ENCODE results near the gene REX1BD.

REX1BD gene

GRCh38 chr19:18601875-18602274 is 13.3 kb downstream of the REX1BD start:
- no peak for DNase-seq (ENCODE audit: low read depth in 1 of 2, low spot score in 1 of 2)

DNA sequence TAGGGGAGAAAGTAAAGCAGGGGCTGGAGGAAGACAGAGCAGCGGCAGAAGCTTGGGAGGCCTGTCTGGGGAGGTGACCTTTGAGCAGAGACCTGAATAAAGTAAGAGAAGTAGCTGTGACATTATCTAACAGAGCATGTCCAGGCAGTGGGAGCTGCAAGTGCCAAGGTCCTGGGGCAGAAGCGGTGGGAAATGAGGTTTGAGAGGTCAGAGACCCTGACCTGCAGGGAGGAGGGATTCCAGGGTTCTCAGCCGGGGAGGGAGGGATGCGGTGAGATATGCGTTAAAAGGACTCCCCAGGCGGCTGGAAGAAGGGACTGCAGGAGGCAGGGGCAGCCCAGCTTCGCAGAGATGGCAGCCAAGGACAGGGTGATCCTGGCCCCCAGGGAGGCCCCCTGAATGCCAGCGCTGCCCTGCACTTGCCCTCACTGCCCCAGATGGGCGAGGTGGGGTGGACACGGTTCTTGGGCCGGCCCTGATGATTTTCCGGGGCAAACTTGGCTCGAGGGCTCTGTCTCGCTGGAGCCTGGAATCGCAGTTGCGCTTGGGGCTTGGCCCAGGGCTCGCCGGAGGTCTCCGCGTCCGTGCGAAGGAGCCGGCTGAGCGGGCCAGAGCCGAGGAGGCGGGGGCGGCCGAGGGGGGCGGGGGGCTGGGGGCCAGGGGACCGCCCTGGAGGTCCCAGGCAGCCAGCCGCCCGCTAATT is 14.8 kb downstream of the REX1BD start:
- no peak for DNase-seq (ENCODE audit: low read depth in 1 of 2, low spot score in 1 of 2)

- DNase-seq (ENCODE audit: low read depth in 1 of 2, low spot score in 1 of 2): no peak
Measured at GRCh38 chr19:18603958-18604819, 15.6 kb downstream of the REX1BD start.

GRCh38 chr19:18604820-18605159 is 16.2 kb downstream of the REX1BD start:
- no peak for DNase-seq (ENCODE audit: low read depth in 1 of 2, low spot score in 1 of 2)

- DNase-seq (ENCODE audit: low read depth in 1 of 2, low spot score in 1 of 2): no peak
Measured at GRCh38 chr19:18605196-18605545, 16.6 kb downstream of the REX1BD start.

- DNase-seq (ENCODE audit: low read depth in 1 of 2, low spot score in 1 of 2): no peak
Measured at GRCh38 chr19:18605546-18606280, 17.1 kb downstream of the REX1BD start.

DNA sequence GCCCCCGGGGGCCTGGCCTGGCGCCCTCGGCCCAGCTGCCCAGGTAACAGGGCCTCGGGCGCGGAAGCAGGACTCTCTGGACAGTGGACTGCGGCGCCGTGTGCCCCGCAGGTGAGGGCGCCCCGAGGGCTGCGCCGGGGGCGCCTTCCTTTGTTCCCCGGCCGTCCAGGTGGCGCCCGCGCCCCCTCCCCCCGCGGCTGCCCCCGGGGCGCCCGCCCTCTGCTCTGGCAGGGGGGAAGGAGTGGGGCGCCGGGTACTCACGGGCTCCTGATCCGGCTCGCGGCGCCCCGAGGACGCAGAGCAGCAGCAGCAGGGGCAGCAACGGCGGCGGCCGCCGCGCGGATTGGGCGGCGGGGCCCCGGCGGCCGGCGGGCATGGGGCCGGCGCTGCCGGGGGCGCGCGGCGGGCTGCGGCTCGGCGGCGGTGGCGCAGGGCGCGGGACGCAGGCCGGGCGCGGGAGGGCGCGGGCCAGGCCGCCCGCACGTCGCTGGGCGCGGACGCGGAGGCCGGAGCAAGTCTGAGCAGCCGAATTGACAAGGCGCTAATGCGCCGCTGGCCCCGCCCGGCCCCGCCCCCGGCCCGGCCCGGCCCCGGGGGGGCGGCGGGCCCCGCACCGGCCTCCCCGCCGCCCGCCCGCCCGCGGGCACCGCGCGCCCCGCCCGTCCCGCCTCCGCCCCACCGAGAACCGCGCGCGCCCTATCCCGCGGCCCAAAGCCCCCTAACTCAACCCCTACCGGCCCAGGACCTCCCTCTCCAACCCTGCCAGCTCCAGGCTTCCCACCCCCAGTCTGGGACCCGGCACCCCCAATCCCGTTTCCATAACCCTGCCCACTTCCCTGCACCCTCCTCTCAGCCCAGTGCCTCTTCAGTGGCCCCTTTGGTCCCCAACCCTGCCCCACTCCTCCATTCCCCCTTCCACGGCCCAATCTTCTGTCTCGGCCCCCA is 18.0 kb downstream of the REX1BD start, which contains the start of gene CRLF1:
TSS of gene CRLF1 (minus strand) at position 519 of the 945 bp plus-strand sequence. CDS start at position 376, 143 bp downstream.
- no peak for DNase-seq (ENCODE audit: low read depth in 1 of 2, low spot score in 1 of 2)

DNA sequence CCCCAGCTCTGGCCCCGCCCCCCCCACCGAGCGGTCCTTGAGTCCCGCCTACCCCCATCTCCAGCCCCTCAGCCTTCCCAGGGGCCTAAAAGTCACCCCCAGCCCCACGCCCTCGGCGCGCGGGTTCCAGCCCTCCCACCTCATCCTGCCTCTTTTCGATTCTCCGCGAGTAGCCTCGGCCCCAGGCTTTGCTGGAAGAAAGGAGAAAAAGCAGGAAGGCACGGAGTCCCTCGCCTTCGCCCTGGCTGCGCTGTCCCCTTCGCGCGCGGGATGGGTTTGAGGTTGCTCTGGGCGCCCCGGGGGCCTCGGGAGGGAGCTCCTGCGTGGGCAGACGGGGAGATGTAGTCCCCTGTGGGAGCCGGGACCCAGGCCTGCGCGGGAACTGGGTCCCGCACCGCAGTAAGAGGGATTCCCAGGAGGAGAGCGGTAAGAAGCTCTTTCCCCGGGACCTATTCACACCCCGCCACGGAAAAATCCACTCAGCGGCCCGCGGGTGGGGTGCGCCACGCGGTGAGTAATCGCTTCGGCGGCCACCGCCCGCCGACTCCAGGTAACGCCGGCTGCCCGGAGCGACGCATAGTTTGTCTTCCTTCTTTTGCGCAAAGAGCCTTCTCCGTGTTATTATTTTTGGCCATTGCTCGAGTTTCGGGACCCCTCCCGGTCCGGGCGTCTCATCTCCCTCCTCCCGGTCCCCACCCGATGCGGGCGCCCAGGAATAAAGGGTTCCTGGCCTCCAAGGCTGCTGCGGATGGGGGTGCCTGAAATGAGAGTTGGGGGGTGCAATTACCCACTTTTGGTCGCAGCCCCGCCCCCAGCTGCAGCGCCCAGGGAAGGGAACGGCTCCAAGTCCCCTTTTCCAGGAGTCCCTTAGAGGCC is 18.9 kb downstream of the REX1BD start:
- no peak for DNase-seq (ENCODE audit: low read depth in 1 of 2, low spot score in 1 of 2)

- DNase-seq (ENCODE audit: low read depth in 1 of 2, low spot score in 1 of 2): no peak
Measured at GRCh38 chr19:18608102-18608804, 19.7 kb downstream of the REX1BD start.

DNA sequence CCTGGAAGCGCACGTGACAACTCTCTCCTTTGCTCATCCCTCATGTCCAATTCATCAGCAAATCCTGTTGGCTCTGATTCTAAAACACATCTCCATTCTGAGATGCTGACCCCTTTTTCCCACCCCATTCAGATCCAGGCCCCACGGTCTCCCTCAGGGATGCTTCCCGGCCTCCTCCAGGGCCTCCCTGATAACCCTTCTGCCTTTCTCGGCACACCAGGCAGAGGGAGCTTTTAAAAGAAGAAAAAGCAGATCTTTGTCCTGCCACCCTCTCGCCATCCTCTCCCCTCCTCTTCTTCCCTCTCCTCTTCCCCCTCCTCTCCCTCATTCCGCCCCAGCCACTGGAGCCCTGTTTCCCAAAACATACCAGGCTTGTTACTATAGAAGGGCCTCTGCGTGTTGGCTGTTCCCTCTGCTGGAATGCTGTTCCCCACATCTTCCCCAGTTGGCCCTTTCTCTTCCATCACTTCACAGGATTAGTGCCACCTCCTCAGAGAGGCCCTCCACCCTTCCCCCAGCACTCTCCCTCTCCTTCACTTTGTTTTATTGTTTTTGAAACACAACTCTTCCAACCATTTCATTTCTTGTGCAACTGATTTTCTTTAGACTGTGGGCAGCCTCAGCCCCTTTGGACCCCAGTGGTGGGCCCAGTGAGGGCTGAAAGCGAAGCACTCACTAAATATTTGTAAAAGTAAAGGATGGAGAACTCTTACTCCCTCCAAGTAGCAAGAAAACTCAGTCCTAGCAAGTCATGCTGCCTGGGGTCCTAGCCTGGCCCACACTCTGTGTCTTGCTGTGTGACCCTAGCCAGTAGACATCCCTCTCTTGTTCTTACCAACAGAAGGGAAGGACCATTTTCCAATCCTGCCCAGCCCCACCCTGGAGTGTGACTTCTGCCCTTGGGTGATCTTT is 20.5 kb downstream of the REX1BD start:
- DNase-seq (ENCODE audit: low read depth in 1 of 2, low spot score in 1 of 2): no peak

- no peak for DNase-seq (ENCODE audit: low read depth in 1 of 2, low spot score in 1 of 2)
Measured at GRCh38 chr19:18609717-18610051, 21.1 kb downstream of the REX1BD start.

- no peak for DNase-seq (ENCODE audit: low read depth in 1 of 2, low spot score in 1 of 2)
Measured at GRCh38 chr19:18610245-18610555, 21.6 kb downstream of the REX1BD start.

DNA sequence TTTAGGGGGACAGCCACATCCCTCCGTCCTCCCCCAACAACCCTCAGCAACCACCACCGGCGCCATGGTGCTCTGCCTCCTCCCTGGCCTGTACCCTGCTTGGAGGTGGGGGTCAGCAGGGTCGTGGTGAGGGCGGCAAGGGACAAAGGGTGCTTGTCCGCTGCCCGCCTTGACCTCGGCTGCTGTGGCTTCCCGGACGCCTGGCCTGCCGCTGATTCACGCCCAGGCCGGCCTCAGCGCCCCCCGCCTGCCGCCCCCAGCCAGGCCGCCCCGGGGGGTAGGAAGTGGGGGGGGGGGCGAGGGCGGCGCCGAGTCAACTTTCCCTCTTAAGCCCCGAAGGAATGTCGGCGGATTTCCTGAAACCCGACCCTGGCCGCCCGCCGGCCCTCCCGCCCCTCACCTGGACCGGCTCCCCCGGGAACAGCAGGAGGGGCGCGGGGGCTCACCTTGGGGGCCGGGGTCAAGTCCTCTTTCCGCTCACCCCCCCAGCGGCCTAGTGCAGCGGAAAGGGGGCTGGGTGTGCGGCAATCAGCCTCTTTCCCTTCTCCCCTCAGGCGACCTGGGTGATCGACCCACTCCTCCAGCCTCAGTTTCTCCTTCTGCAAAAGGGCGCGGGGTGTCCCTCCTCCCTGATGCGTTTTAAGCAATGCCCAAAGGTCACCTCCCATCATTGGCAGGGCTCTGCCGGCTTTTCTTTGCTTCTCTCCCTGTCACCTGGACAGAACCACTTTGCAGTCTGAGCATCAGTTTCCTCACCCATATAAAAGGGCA is 22.1 kb downstream of the REX1BD start:
- DNase-seq (ENCODE audit: low read depth in 1 of 2, low spot score in 1 of 2): no peak

DNA sequence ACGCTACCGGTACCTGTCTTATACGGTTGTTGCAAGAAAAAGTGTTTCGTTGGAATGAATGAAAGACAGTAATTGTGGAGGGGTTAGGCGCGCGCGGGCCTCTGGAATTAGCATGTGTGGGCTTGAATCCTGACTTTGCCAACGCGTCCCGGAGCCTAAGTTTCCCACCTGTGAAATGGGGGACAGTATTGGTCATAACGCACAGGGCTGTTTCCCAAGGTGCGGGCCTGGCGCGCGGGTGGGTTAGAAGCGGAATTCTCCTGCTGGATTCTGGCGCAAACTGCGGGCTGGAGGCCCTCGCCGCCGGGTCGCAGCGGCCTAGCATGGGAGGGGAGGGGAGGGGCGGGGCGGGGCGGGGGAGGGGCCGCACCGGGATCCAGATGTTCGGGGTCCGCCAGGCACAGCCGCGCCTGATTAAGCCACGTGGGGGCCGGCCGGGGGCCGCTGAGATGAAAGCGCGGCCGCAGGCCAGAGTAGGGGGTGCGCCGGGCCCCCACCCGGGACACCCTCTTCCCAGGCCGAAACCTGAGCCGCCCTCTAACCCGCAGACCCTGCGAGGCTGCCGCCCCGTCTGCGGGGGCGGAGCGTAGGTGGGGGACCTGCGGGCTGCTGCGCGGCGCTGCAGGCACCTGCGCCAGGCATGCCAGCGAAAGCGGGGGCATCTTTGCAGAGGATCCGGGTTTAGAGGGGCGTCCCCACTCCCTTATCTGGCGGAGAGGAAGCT is 22.9 kb downstream of the REX1BD start:
- DNase-seq (ENCODE audit: low read depth in 1 of 2, low spot score in 1 of 2): no peak

- no peak for DNase-seq (ENCODE audit: low read depth in 1 of 2, low spot score in 1 of 2)
Measured at GRCh38 chr19:18612051-18612771, 23.6 kb downstream of the REX1BD start.

All from activated T-helper 1 cell treated with anti-CD3 and anti-CD28 coated beads, Interleukin-2, amount 50 U/mL, for 16 hours (primary cell).